D721Med (cell line): ENCODE results near the gene KRT4.

Experiments used
- DNase-seq: peaks from one replicate; pipeline ENCODE4 v3.0.0; 2011; ENCODE audit warnings: low spot score; ENCODE audit not compliant: insufficient read length
- FAIRE-seq: peaks from 2 replicates; lab custom pipeline; 2011; peaks lifted over from hg19 to GRCh38; lab: Jason Lieb, UNC
- TF ChIP-seq, protein P1 (sequence below): IDR thresholded peaks from 2 replicates; pipeline ENCODE4 v1.5.1; 2012; ENCODE audit warnings: mild to moderate bottlenecking, control low read depth; ENCODE audit not compliant: insufficient read depth; ENCODE audit errors: missing control alignments

Gene KRT4

DNA sequence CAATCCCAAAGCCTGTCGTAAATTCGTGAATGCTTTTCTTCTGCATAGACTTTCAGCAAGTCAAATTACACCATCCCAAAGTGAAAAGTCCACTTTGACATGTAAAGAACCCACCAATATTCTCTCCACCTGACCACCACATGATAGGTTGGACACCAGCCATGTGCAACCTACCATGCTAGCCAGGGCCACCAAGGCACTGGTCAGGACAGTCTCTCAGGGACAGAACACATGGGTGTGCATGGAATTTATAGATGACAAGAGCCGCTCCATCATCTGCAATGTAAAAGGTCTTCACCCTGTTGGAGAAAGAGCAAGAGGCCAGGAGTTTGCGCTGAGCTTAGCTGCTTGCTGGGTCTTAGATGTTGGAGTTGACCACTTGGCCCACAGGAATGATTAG lies 31.4 kb downstream of the KRT4 start:
- DNase-seq (no peak), FAIRE-seq (no peak)
- TF ChIP-seq, protein P1, sequence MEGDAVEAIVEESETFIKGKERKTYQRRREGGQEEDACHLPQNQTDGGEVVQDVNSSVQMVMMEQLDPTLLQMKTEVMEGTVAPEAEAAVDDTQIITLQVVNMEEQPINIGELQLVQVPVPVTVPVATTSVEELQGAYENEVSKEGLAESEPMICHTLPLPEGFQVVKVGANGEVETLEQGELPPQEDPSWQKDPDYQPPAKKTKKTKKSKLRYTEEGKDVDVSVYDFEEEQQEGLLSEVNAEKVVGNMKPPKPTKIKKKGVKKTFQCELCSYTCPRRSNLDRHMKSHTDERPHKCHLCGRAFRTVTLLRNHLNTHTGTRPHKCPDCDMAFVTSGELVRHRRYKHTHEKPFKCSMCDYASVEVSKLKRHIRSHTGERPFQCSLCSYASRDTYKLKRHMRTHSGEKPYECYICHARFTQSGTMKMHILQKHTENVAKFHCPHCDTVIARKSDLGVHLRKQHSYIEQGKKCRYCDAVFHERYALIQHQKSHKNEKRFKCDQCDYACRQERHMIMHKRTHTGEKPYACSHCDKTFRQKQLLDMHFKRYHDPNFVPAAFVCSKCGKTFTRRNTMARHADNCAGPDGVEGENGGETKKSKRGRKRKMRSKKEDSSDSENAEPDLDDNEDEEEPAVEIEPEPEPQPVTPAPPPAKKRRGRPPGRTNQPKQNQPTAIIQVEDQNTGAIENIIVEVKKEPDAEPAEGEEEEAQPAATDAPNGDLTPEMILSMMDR, result no peak

DNA sequence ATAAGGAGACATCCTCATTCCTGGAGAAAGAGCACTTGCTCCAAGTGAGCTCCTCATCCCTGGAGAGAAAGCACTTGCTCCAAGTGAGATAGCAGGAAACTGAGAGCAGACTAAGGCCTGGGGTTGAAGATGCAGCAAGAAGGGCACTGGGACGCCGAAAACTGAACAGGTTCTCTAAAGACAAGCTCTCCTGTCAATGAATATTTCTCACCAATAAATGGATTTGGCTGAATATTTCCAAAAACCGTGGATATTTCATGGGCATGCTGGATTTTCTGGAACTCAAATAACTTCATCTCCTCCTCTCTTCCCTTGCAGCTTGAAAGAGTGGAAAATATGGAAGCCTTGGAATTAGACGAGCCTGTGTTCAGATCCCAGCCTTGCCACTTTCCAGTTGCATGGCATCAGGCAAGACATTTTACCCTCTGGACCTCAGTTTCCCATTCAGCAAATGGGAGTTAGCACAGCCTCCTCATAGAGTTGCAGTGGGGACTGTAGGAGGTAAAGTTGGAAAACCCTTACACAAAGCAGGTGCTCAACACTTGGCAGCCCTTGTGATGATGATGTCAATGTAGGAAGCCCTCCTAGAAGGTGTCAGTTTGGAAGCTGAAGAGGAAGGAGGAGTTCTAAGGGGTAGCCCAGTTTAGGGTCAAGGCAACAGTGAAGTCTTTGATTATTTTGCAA lies 32.4 kb downstream of the KRT4 start:
- no peak for FAIRE-seq
- TF ChIP-seq, protein P1, result no peak

DNA sequence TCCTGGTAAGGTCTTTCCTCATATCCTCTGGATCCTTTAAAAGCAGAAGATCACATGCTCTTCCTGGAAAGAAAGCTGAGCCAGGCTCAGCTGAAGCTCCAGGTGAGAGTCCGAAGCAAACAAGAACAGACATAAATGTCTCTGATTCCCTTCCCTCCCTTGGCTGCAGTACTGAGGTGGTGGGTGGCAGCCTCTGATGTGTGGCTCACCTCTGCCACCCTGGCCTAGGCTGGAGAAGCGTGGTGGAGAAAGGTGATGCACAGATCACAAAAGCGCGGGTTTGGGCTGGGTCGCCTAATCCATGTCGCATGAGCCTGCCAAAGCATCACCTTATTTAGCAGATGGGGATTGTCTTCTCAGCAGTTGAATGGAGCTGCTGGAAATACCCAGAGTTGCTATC lies 34.0 kb downstream of the KRT4 start:
- no peak for FAIRE-seq
- TF ChIP-seq, protein P1, result no peak
- DNase-seq, result no peak

More for the DNA sequence above, 32.4 kb downstream of the KRT4 start:
- DNase-seq, result no peak

DNA sequence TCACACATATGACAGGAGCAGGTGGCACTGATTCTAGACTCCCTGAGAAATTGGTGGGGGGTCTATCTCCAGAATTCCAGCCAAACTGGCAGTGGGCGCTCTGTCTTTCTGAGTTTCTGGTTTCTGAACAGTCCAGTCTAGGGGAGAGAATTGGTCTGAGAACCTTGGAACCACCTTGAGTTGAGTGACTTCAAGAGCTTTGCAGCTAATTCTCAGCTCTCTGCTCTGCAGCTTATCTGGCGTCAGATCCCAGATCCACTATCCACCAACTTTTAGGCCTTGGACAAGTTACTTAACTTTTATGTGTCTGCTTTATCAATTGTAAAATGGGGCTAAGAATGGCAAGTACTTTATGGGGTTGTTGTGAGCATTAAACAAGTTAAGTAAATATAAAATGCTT lies 35.1 kb downstream of the KRT4 start:
- no peak for FAIRE-seq
- TF ChIP-seq, protein P1, result no peak
- no peak for DNase-seq

DNA sequence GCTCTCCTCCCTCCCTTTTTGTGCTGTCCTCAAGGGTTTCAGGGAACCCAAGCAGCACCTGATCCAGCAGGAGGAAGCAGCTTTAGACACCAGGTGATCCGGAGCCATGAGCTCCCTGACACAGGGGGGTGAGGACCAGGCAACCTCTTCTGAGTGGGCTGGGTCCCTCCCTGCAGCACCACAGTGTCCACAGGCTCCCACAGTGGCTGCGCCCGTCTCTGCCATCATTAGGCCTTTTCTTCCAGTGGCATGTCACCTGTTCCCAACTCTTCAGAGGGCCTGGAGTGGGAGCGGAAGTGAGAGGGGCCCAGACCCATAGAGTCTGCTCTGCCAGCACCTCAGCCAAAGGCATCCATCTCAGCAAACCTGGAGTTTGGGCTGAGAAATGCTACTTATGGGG lies 36.4 kb downstream of the KRT4 start:
- FAIRE-seq, result no peak
- TF ChIP-seq, protein P1, result no peak
- no peak for DNase-seq

DNA sequence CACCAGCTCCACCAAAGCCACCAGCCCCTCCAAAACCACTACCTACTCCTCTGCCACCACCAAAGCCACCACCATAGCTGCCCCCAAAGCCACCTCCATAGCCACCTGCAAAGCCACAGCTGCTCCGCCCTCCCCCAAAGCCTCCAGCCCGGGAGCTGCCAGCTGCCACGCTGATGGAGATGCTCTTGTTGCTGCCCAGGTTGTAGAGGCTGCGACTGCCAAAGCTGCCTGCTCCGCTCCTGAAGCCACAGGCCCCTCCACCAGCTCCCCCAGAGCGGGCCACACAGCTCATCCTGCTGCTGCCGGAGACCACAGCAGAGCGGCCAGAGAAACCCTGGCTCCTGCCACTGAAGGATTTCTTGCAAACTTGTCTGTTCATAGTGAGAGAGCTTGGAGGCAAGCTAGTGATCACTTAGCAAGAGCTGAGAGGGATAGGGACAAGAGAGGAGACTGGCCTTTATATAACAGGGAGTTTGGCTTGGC lies 37.0 kb downstream of the KRT4 start, which contains the start of gene KRT76:
TSS of gene KRT76 (minus strand) at position 433 of the 483 bp plus-strand sequence. CDS start at position 379, 54 bp downstream.
- TF ChIP-seq, protein P1, result no peak
- DNase-seq (no peak), FAIRE-seq (no peak)

DNA sequence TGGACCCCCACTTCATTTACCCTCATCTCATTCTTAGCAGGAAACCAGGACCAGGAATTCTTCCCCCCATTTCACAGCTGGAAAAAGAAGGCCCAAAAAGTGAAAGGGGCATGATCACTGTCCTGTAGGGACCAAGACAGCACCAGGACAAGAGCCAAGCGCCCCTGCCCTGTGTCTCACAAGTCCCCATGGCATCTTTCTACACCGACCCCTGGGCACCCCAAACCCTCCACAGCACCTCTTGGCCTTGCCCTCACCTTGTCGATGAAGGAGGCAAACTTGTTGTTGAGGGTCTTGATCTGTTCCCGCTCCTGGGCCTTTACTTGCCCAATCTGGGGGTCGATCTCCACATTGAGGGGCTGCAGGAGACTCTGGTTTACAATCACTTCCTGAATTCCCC lies 37.5 kb downstream of the KRT4 start:
- DNase-seq, result no peak
- TF ChIP-seq, protein P1, result no peak
- FAIRE-seq, result no peak
